ENCODE results near the gene PRICKLE3.

The PRICKLE3 gene

DNA sequence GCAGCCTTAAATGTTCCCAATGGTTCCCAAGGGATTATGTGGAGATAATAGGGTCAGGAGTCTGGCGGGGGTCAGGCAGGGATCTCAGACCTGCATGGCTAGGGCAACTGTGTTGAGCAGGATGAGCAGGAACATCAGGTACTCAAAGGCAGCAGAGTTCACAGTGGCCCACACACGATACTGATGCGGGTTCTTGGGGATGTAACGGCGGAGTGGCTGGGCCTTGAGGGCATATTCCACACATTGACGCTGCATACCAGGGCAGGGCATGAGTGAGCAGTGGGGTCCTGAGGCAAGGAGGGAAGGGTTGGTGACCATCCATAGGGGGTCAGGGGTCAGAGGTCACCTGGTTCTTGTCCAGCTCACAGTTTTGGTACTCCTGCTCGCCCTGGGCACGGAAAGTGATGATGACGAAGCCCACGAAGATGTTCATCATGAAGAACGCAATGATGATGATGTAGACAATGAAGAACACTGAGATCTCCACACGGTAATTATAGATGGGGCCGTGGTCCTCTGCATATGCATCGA lies 28.9 kb upstream of the PRICKLE3 start:
- H3K4me3 ChIP-seq (ENCODE audit: low read depth, low read length): no peak overlapping the region
- TF ChIP-seq, protein P1, sequence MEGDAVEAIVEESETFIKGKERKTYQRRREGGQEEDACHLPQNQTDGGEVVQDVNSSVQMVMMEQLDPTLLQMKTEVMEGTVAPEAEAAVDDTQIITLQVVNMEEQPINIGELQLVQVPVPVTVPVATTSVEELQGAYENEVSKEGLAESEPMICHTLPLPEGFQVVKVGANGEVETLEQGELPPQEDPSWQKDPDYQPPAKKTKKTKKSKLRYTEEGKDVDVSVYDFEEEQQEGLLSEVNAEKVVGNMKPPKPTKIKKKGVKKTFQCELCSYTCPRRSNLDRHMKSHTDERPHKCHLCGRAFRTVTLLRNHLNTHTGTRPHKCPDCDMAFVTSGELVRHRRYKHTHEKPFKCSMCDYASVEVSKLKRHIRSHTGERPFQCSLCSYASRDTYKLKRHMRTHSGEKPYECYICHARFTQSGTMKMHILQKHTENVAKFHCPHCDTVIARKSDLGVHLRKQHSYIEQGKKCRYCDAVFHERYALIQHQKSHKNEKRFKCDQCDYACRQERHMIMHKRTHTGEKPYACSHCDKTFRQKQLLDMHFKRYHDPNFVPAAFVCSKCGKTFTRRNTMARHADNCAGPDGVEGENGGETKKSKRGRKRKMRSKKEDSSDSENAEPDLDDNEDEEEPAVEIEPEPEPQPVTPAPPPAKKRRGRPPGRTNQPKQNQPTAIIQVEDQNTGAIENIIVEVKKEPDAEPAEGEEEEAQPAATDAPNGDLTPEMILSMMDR (IDR thresholded peaks at IDR 0.05; ENCODE audit: control insufficient read depth, extremely low read depth, insufficient read depth): no peak
- DNase-seq (ENCODE audit: low read depth): no peak

DNA sequence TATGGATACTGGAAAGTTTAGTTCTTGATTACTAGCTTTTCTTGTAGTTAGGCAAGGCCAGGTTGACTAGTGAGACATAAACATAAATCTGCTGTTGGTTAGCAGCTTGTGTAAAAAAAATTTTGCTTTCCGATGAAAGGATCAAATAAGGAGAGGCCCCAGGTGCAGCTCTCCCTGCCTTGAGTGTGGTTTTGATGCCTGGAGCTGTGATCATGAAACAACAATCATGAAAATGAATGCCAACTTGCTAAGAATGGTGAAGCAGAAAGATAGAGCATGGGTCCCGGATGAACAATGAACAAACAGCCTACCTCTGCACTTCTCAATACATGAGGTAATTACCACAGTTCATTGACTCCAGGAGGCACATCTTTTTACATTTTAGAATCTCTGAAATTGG lies 28.2 kb upstream of the PRICKLE3 start:
- TF ChIP-seq, protein P1 (IDR thresholded peaks at IDR 0.05; ENCODE audit: control insufficient read depth, extremely low read depth, insufficient read depth): no peak
- no peak overlapping the region for H3K4me3 ChIP-seq (ENCODE audit: low read depth, low read length)
- no peak for DNase-seq (ENCODE audit: low read depth)

DNA sequence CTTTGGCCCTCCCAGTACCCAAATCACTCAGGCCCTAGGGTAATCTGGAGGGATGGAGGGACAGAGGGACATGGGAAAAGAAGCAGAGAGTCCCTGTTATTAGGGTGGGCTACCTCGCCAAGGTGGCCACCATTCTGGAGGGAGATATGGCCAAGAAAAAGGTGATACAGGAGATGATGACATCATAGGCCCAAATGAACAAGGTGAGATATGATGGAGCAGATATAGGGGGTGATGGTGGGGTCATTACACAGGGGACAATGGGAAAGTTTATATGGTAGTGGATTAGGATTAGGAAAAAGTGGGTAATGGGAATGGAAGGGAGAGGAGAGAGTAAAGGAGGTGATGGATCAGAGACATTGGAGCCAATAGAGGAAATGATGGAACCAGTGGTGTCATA lies 26.7 kb upstream of the PRICKLE3 start:
- DNase-seq (ENCODE audit: low read depth): no peak
- TF ChIP-seq, protein P1 (IDR thresholded peaks at IDR 0.05; ENCODE audit: control insufficient read depth, extremely low read depth, insufficient read depth): no peak
- no peak overlapping the region for H3K4me3 ChIP-seq (ENCODE audit: low read depth, low read length)

DNA sequence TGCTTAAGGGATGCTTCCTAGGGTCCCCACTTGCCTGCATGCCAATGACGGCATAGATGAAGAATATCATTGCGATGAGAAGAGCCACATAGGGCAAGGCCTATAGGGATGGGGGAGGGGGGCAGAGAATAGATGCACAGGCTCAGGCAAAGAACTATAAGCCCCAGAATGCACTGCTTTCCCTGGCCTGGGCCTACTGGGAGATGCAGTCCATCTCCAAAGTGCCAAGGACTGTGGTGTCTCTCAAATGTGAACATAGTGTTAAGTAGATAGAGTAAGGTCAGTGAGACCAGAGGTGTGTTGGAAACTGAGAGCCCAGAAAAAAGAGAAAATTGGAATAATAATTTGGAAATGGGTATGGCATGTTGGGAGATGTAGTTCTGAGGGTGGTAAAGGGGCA lies 26.0 kb upstream of the PRICKLE3 start:
- TF ChIP-seq, protein P1 (IDR thresholded peaks at IDR 0.05; ENCODE audit: control insufficient read depth, extremely low read depth, insufficient read depth): no peak
- DNase-seq (ENCODE audit: low read depth): no peak
- no peak overlapping the region for H3K4me3 ChIP-seq (ENCODE audit: low read depth, low read length)

- TF ChIP-seq, protein P1 (IDR thresholded peaks at IDR 0.05; ENCODE audit: control insufficient read depth, extremely low read depth, insufficient read depth): no peak
- no peak for DNase-seq (ENCODE audit: low read depth)
- no peak overlapping the region for H3K4me3 ChIP-seq (ENCODE audit: low read depth, low read length)
Observed at GRCh38 chrX:49211074-49211473, 24.9 kb upstream of the PRICKLE3 start.

DNA sequence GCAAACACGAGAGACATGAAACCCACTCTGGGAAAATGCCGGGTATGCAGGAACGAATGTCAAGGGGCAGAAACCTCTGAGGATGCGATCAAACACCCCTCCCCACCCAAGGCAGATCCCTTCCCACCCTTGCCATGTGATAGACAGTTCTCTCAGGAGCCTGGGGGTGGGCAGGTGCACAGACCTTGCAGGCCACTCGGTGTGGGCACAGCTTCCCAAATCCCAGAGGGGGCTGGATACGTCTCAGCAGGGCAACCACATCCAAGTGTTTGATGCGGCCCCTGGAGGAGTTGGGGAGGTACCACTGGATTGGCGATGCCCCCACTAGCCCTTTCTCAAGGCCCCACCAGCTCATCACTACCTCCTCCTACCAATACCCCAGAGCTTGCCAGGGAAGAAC lies 24.2 kb upstream of the PRICKLE3 start:
- H3K4me3 ChIP-seq (ENCODE audit: low read depth, low read length): no peak overlapping the region
- TF ChIP-seq, protein P1 (IDR thresholded peaks at IDR 0.05; ENCODE audit: control insufficient read depth, extremely low read depth, insufficient read depth): no peak
- DNase-seq (ENCODE audit: low read depth): no peak

Measured in LNCaP clone FGC (cell line).